ENCODE data around the gene BIK.

BIK gene

DNA sequence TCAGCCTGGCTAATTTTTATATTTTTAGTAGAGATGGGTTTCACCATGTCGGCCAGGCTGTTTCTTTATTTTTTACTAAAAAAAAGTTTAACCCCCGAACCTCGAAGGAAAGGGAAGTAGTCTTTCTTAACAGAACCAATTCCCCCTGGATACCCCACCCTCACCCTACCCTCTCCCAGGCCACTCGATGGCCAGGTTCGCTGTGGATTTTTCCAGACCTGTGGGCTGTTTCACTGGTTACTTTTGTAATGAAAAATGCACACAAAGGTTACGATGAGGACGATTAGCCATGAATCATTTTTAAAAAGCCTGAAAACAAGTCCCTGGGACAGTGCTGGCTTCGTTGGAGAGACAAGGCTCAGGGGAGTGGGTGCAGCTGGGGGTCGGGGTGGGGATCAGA lies 43.3 kb downstream of the BIK start:
- Histone ChIP-seq H3K4me3 (ENCODE audit: low read depth in 1 of 2, low read length in 2 of 2) (no peak overlapping the region), H3K9ac (ENCODE audit: low read depth, low read length) (no peak overlapping the region), H3K79me2 (ENCODE audit: insufficient read depth, low read length) (no peaks in the 10 kb centered on the region), H3K9me3 (ENCODE audit: insufficient read depth, low read length, severe bottlenecking) (no peaks in the 10 kb centered on the region), H3K27me3 (ENCODE audit: insufficient read depth, low read length, poor library complexity) (peaks cover 27% of the 10 kb centered on the region), H3K36me3 (ENCODE audit: insufficient read depth, low read length) (no peaks in the 10 kb centered on the region), H4K20me1 (ENCODE audit: insufficient read depth, low read length) (peaks cover 5% of the 10 kb centered on the region), H3K4me2 (ENCODE audit: insufficient read depth, low read length) (no peak overlapping the region), H2AFZ (ENCODE audit: low read depth, low read length) (no peak overlapping the region), H3K27ac (ENCODE audit: low read length) (no peak overlapping the region), H3K4me1 (ENCODE audit: insufficient read depth, low read length) (peaks cover 19% of the 10 kb centered on the region)
- no peak for DNase-seq
- TF ChIP-seq, protein P1, sequence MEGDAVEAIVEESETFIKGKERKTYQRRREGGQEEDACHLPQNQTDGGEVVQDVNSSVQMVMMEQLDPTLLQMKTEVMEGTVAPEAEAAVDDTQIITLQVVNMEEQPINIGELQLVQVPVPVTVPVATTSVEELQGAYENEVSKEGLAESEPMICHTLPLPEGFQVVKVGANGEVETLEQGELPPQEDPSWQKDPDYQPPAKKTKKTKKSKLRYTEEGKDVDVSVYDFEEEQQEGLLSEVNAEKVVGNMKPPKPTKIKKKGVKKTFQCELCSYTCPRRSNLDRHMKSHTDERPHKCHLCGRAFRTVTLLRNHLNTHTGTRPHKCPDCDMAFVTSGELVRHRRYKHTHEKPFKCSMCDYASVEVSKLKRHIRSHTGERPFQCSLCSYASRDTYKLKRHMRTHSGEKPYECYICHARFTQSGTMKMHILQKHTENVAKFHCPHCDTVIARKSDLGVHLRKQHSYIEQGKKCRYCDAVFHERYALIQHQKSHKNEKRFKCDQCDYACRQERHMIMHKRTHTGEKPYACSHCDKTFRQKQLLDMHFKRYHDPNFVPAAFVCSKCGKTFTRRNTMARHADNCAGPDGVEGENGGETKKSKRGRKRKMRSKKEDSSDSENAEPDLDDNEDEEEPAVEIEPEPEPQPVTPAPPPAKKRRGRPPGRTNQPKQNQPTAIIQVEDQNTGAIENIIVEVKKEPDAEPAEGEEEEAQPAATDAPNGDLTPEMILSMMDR (IDR thresholded peaks at IDR 0.05; ENCODE audit: borderline replicate concordance, extremely low read depth, low read length, poor library complexity, severe bottlenecking), result no peak
- TF ChIP-seq EZH2 (IDR thresholded peaks at IDR 0.05; ENCODE audit: borderline replicate concordance, low read depth, low read length, severe bottlenecking), result no peak
- ATAC-seq (ENCODE audit: insufficient read depth, low read depth), result no peak

DNA sequence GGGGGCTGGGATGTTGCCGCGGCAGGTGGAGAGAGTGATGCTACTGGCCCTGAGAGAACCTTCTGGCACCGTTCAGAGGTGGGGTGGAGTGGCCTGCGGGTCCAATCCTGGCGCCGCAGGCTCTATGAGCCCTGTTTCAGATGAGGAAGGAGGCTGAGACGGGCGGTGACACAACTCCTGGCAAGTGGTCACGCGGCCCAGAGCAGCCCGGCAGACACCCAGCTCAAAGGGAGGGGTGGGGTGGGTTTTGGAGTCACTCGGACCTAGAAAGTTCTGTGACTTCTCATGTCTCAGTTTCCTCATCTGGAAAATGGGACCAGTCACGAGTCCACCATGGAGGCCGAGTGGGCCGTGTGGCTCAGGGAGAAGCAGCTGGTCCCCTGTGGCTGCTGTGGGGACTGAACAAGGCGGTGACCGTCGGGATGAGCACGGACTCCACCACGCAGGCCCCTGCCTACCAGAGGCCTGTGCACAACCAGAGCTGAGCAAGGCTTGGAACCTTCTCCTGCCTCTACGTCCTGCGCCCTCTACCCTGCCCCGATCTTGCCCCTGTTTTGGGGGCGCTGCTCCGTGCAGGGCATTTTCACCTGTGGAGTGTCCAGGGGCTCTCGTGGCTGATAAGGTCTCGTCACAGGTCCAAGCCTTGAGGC lies 44.5 kb downstream of the BIK start:
- ATAC-seq (ENCODE audit: insufficient read depth, low read depth) (no peak), DNase-seq (no peak)
- H3K27me3 ChIP-seq (ENCODE audit: insufficient read depth, low read length, poor library complexity), result peaks cover 27% of the 10 kb centered on the region
- no peaks in the 10 kb centered on the region for H3K9me3 ChIP-seq (ENCODE audit: insufficient read depth, low read length, severe bottlenecking)
- H3K9ac ChIP-seq (ENCODE audit: low read depth, low read length), result no peak overlapping the region
- H2AFZ ChIP-seq (ENCODE audit: low read depth, low read length), result no peak overlapping the region
- no peaks in the 10 kb centered on the region for H3K36me3 ChIP-seq (ENCODE audit: insufficient read depth, low read length)
- no peak overlapping the region for H3K4me2 ChIP-seq (ENCODE audit: insufficient read depth, low read length)
- H3K79me2 ChIP-seq (ENCODE audit: insufficient read depth, low read length), result no peaks in the 10 kb centered on the region
- peaks cover 5% of the 10 kb centered on the region for H4K20me1 ChIP-seq (ENCODE audit: insufficient read depth, low read length)
- no peak overlapping the region for H3K27ac ChIP-seq (ENCODE audit: low read length)
- TF ChIP-seq, protein P1 (IDR thresholded peaks at IDR 0.05; ENCODE audit: borderline replicate concordance, extremely low read depth, low read length, poor library complexity, severe bottlenecking), result no peak
- no peak for TF ChIP-seq EZH2 (IDR thresholded peaks at IDR 0.05; ENCODE audit: borderline replicate concordance, low read depth, low read length, severe bottlenecking)
- H3K4me1 ChIP-seq (ENCODE audit: insufficient read depth, low read length), result peaks cover 19% of the 10 kb centered on the region
- H3K4me3 ChIP-seq (ENCODE audit: low read depth in 1 of 2, low read length in 2 of 2), result no peak overlapping the region

DNA sequence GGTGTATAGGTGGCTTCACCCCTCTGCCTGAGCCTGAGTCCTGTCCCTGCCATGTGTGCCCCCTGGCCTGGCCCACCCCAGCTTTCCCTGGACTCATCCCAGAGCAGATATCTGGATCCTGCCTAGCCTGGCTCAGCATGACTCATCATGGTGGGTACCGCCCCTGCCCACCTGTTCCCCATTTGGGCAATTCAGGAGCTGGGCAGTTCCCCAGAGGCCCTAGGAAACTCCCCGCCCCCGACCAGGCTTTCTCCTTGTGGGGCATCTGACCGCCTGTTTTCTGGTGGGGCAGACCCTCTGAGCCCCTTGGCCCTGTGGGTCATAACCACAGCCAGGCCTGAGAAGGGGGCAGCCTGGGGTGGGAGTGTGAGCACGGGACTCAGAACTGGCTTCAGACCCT lies 45.2 kb downstream of the BIK start:
- DNase-seq (no peak), ATAC-seq (ENCODE audit: insufficient read depth, low read depth) (no peak)
- H3K4me1 ChIP-seq (ENCODE audit: insufficient read depth, low read length), result peaks cover 18% of the 10 kb centered on the region
- H3K27me3 ChIP-seq (ENCODE audit: insufficient read depth, low read length, poor library complexity), result peaks cover 23% of the 10 kb centered on the region
- H3K79me2 ChIP-seq (ENCODE audit: insufficient read depth, low read length), result no peaks in the 10 kb centered on the region
- H2AFZ ChIP-seq (ENCODE audit: low read depth, low read length), result no peak overlapping the region
- no peak overlapping the region for H3K4me3 ChIP-seq (ENCODE audit: low read depth in 1 of 2, low read length in 2 of 2)
- H3K27ac ChIP-seq (ENCODE audit: low read length), result no peak overlapping the region
- H3K4me2 ChIP-seq (ENCODE audit: insufficient read depth, low read length), result no peak overlapping the region
- no peaks in the 10 kb centered on the region for H3K36me3 ChIP-seq (ENCODE audit: insufficient read depth, low read length)
- H4K20me1 ChIP-seq (ENCODE audit: insufficient read depth, low read length), result peaks cover 2% of the 10 kb centered on the region; the same call in 1 of the 2 replicates
- H3K9ac ChIP-seq (ENCODE audit: low read depth, low read length), result no peak overlapping the region
- TF ChIP-seq, protein P1 (IDR thresholded peaks at IDR 0.05; ENCODE audit: borderline replicate concordance, extremely low read depth, low read length, poor library complexity, severe bottlenecking), result no peak
- no peak for TF ChIP-seq EZH2 (IDR thresholded peaks at IDR 0.05; ENCODE audit: borderline replicate concordance, low read depth, low read length, severe bottlenecking)
- H3K9me3 ChIP-seq (ENCODE audit: insufficient read depth, low read length, severe bottlenecking), result no peaks in the 10 kb centered on the region

Data from DND-41 (cell line).